ENCODE results near the gene TFEC.

- TF ChIP-seq CTCF (IDR thresholded peaks at IDR 0.05): no peak
- TF ChIP-seq ZBTB33 (IDR thresholded peaks at IDR 0.05; ENCODE audit: borderline replicate concordance, low read depth): no peak
- no peak for TF ChIP-seq POLR2AphosphoS5 (IDR thresholded peaks at IDR 0.05; ENCODE audit: low read depth, low read length)
- no peak for TF ChIP-seq USF1 (IDR thresholded peaks at IDR 0.05; ENCODE audit: borderline replicate concordance, low read depth)
- TF ChIP-seq YY1 (IDR thresholded peaks at IDR 0.05; ENCODE audit: low read depth): no peak
- no peak for TF ChIP-seq MEF2A (IDR thresholded peaks at IDR 0.05; ENCODE audit: borderline replicate concordance, low read depth)
These were observed 123.8 kb downstream of the TFEC start for GRCh38 chr7:115906731-115907130.
